Suppressor macrophage treated with lipopolysaccharide for 1 hour (primary cell): ENCODE data around the gene MAPK1IP1L.
"Not testable (repeated sequence)": the region's sequence is repeated elsewhere in the genome, so short reads cannot be mapped to it uniquely, and the experiment has no call there.

Experiments
- DNase-seq, 3 donors: peaks; one replicate each; pipeline ENCODE4 v3.0.0-alpha.2; 2020 to 2022

Gene MAPK1IP1L

GRCh38 chr14:55051423-55052268 lies at the start of gene MAPK1IP1L:
MAPK1IP1L (plus strand) TSS chr14:55051647; CDS start chr14:55061684, 10,037 bp downstream.
- peak; percentile 91 to 95 (median 93) for DNase-seq

GRCh38 chr14:55005071-55005470 lies 46.4 kb upstream of the MAPK1IP1L start:
- no peak for DNase-seq

- no peak for DNase-seq
These were observed 36.4 kb upstream of the MAPK1IP1L start for GRCh38 chr14:55015006-55015405.

- peak; percentile 8 to 41 (median 38) for DNase-seq
These were observed 31.4 kb upstream of the MAPK1IP1L start for GRCh38 chr14:55019968-55020554.

GRCh38 chr14:55024365-55024764 lies 27.1 kb upstream of the MAPK1IP1L start:
- DNase-seq = not testable (repeated sequence)

GRCh38 chr14:55025948-55026347 lies 25.5 kb upstream of the MAPK1IP1L start:
- DNase-seq = no peak

- peak in 1 of 3 donors; percentile 51 for DNase-seq
These were observed 25.0 kb upstream of the MAPK1IP1L start for GRCh38 chr14:55026441-55026792.

GRCh38 chr14:55026793-55027561 lies 24.5 kb upstream of the MAPK1IP1L start, which contains the start of the genes SOCS4 and WDHD1:
SOCS4 (plus strand) TSS chr14:55027236; CDS start chr14:55043042, 15,806 bp downstream.
WDHD1 (minus strand) TSS chr14:55027099; CDS start chr14:55026787, 312 bp downstream.
- DNase-seq = peak; percentile 98 to 99 (median 99)

- DNase-seq = no peak
These were observed 23.4 kb upstream of the MAPK1IP1L start for GRCh38 chr14:55028066-55028465.

GRCh38 chr14:55028476-55028875 lies 23.0 kb upstream of the MAPK1IP1L start:
- no peak for DNase-seq

- DNase-seq = no peak
These were observed 20.3 kb upstream of the MAPK1IP1L start for GRCh38 chr14:55031190-55031589.

GRCh38 chr14:55037995-55038394 lies 13.5 kb upstream of the MAPK1IP1L start:
- DNase-seq = not testable (repeated sequence)

- DNase-seq = no peak
These were observed 12.7 kb upstream of the MAPK1IP1L start for GRCh38 chr14:55038708-55039107.

GRCh38 chr14:55043528-55043927 lies 7.9 kb upstream of the MAPK1IP1L start:
- DNase-seq = no peak

- DNase-seq = peak; percentile 12 to 49 (median 41)
These were observed 6.4 kb upstream of the MAPK1IP1L start for GRCh38 chr14:55045087-55045486.

GRCh38 chr14:55047301-55048053 lies 4.0 kb upstream of the MAPK1IP1L start:
- DNase-seq = no peak

- DNase-seq = no peak
These were observed 2.5 kb upstream of the MAPK1IP1L start for GRCh38 chr14:55048900-55049436.

GRCh38 chr14:55051165-55051422 lies 353 bp upstream of the MAPK1IP1L start:
- no peak for DNase-seq

GRCh38 chr14:55052269-55052930 lies 953 bp downstream of the MAPK1IP1L start:
- DNase-seq = peak in 2 of 3 donors; percentile 52 to 54

- no peak for DNase-seq
These were observed 1.6 kb downstream of the MAPK1IP1L start for GRCh38 chr14:55053018-55053417.

- DNase-seq = no peak
These were observed 2.1 kb downstream of the MAPK1IP1L start for GRCh38 chr14:55053500-55053899.

GRCh38 chr14:55054098-55054497 lies 2.7 kb downstream of the MAPK1IP1L start:
- DNase-seq = no peak
